Tibial nerve (tissue), 4 donors: ENCODE measurements around the gene EIF4ENIF1.

Experiments
- EP300 ChIP-seq, 2 donors: sonication (generic); formaldehyde crosslinking; IDR thresholded peaks; one replicate each; pipeline ENCODE4 v1.6.1; 2017; ENCODE audit warnings: antibody characterized with exemption in 2 of 2, mild to moderate bottlenecking in 1 of 2
- POLR2A ChIP-seq, 2 donors: fragments of 450-650 bp; IDR thresholded peaks; one replicate each; pipeline ENCODE4 v1.6.1; 2017; ENCODE audit warnings: antibody characterized with exemption in 2 of 2, mild to moderate bottlenecking in 2 of 2, moderate library complexity in 2 of 2
- TF ChIP-seq, protein P1 (sequence below), 5 experiments: fragments of 200-600 bp in 3 of 5; fragments of 450-650 bp in 2 of 5; sonication (generic) in 3 of 5; IDR thresholded peaks; one replicate each; pipeline ENCODE4 v1.5.1; 2016 to 2019; ENCODE audit warnings: antibody characterized with exemption in 5 of 5, mild to moderate bottlenecking in 3 of 5, moderate library complexity in 2 of 5

DNA sequence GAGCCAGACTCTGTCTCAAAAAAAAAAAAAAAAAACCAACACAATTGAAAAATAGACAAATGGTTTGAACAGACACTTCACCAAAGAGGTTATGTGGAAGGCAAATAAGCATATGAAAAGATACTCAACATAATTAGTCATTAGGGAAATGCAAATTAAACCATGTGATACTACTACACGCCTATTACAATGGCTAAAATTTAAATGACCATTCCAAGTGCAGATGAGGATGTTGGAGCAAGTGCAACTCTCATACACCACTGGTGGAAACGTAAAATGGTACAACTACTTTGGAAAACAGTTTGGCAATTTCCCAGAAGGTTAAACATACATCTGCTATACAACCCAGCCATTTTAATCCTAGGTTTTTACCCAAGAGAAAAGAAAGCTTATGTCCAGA is 24.3 kb downstream of the EIF4ENIF1 start:
- TF ChIP-seq, protein P1, sequence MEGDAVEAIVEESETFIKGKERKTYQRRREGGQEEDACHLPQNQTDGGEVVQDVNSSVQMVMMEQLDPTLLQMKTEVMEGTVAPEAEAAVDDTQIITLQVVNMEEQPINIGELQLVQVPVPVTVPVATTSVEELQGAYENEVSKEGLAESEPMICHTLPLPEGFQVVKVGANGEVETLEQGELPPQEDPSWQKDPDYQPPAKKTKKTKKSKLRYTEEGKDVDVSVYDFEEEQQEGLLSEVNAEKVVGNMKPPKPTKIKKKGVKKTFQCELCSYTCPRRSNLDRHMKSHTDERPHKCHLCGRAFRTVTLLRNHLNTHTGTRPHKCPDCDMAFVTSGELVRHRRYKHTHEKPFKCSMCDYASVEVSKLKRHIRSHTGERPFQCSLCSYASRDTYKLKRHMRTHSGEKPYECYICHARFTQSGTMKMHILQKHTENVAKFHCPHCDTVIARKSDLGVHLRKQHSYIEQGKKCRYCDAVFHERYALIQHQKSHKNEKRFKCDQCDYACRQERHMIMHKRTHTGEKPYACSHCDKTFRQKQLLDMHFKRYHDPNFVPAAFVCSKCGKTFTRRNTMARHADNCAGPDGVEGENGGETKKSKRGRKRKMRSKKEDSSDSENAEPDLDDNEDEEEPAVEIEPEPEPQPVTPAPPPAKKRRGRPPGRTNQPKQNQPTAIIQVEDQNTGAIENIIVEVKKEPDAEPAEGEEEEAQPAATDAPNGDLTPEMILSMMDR (IDR thresholded peaks at IDR 0.05), result no peak
- TF ChIP-seq POLR2A (IDR thresholded peaks at IDR 0.05) (no peak), EP300 (IDR thresholded peaks at IDR 0.05) (no peak)
